Fibroblast of villous mesenchyme (primary cell): Measurements from ENCODE around the gene LATS2. TPM values are rescaled to one million over a fixed set of nuclear protein-coding genes. Genes with fewer than 3 reads are reported as not detected.

Source experiments
- DNase-seq: peaks from one replicate; pipeline ENCODE4 v3.0.0-alpha.2; 2010; ENCODE audit warnings: low read depth
- H3K4me3 ChIP-seq: 2 replicates; pipeline ENCODE4 v1.5.1; 2011; ENCODE audit warnings: low read depth, mild to moderate bottlenecking, low read length
- total RNA-seq: library from RNA; depleted of rRNA; stranded (reverse); fragments of >200 nt; gene quantifications from 2 replicates; pipeline ENCODE4 v1.2.3, GENCODE V29; 2012
- TF ChIP-seq, protein P1 (sequence below): IDR thresholded peaks from 2 replicates; pipeline ENCODE4 v1.5.1; 2012; ENCODE audit warnings: low read depth, mild to moderate bottlenecking, low read length; ENCODE audit not compliant: insufficient read depth

Gene LATS2
- total RNA-seq, 1 donor = 32.0 TPM

DNA sequence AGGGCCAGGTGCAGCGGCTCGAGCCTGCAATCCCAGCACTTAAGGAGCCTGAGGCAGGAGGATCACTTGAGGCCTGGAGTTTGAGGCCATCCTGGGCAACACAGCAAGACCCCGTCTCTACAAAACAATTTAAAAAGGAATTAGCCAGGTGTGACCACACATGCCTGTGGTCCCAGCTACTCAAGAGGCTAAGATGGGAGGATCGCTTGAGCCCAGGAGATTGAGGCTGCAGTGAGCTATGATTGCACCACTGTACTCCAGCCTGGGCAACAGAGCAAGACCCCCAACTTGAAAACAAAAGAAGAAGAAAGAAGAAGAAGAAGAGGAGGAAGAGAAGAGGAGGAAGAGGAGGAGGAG, 47.7 kb downstream of the LATS2 start:
- DNase-seq = no peak
- TF ChIP-seq, protein P1, sequence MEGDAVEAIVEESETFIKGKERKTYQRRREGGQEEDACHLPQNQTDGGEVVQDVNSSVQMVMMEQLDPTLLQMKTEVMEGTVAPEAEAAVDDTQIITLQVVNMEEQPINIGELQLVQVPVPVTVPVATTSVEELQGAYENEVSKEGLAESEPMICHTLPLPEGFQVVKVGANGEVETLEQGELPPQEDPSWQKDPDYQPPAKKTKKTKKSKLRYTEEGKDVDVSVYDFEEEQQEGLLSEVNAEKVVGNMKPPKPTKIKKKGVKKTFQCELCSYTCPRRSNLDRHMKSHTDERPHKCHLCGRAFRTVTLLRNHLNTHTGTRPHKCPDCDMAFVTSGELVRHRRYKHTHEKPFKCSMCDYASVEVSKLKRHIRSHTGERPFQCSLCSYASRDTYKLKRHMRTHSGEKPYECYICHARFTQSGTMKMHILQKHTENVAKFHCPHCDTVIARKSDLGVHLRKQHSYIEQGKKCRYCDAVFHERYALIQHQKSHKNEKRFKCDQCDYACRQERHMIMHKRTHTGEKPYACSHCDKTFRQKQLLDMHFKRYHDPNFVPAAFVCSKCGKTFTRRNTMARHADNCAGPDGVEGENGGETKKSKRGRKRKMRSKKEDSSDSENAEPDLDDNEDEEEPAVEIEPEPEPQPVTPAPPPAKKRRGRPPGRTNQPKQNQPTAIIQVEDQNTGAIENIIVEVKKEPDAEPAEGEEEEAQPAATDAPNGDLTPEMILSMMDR = no peak
- H3K4me3 ChIP-seq = no peak overlapping the region

GRCh38 chr13:21012841-21013681, 48.3 kb downstream of the LATS2 start:
- TF ChIP-seq, protein P1 = no peak
- no peak for DNase-seq
- H3K4me3 ChIP-seq = no peak overlapping the region

DNA sequence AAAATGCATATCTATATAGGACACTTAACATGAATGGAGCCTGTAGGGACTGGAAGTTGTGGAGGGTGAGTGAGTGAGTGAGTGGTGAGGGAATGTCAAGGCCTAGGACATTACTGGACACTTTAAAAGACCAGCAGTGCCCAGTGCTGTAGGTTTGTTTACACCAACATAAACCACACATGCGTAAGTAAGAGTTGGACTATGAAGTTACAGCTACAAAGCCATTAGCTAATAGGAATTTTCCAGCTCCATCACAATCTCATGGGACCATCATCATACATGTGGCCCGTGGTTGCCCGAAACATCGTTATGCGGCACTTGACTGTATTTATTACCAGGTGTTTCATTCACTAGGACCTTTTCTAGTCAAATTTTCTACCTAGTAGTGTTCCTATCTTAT, 49.2 kb downstream of the LATS2 start:
- TF ChIP-seq, protein P1 = no peak
- H3K4me3 ChIP-seq = no peak overlapping the region
- peak; percentile 97 for DNase-seq

GRCh38 chr13:21011378-21011777, 50.0 kb downstream of the LATS2 start:
- DNase-seq = no peak
- H3K4me3 ChIP-seq = no peak overlapping the region
- TF ChIP-seq, protein P1 = no peak

DNA sequence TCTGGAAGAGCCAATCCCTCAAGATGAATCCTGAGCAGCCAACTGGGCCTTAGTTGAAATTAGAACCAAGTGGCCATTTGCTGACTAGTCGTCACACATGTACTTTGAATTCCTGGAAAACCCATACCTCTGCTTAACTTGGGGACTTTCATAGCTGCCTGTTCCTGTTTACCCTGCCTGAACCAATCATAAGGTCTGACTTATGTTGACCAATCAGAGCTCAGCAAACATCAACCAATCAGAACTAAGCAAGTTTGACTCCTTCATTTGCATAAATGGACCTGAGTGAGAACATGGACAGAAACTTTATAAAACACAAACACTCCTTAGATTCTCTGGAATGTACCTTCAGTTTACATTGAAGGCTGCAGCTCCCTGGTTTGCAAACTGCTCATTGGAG, 50.8 kb downstream of the LATS2 start:
- DNase-seq = no peak
- H3K4me3 ChIP-seq = no peak overlapping the region
- TF ChIP-seq, protein P1 = no peak

GRCh38 chr13:21009036-21009435, 52.4 kb downstream of the LATS2 start:
- no peak overlapping the region for H3K4me3 ChIP-seq
- no peak for DNase-seq
- TF ChIP-seq, protein P1 = no peak

- TF ChIP-seq, protein P1 = no peak
- no peak overlapping the region for H3K4me3 ChIP-seq
- DNase-seq = no peak
Observed at GRCh38 chr13:21008026-21008425, 53.4 kb downstream of the LATS2 start.
